ENCODE measurements around the gene ATF6. TPM values are rescaled to one million over a fixed set of nuclear protein-coding genes. Genes with fewer than 3 reads are reported as not detected.
"Not testable (repeated sequence)": the region's sequence is repeated elsewhere in the genome, so short reads cannot be mapped to it uniquely, and the experiment has no call there.

The ATF6 gene
- polyA plus RNA-seq, 2 donors = 2.5 to 6.5 TPM

GRCh38 chr1:161820914-161821313 lies 54.8 kb downstream of the ATF6 start:
- Histone ChIP-seq H3K4me1 (ENCODE audit: control insufficient read depth in 2 of 2, insufficient read depth in 2 of 2, low read length in 1 of 2) (no peaks in the 10 kb centered on the region), H3K36me3 (ENCODE audit: control insufficient read depth in 2 of 2, insufficient read depth in 2 of 2, low read length in 1 of 2) (peaks cover 3 to 6% of the 10 kb centered on the region in 2 donors), H3K9me3 (ENCODE audit: control insufficient read depth in 2 of 2, insufficient read depth in 1 of 2, low read depth in 1 of 2, low read length in 1 of 2) (no peaks in the 10 kb centered on the region), H3K27me3 (ENCODE audit: control insufficient read depth in 1 of 2, insufficient read depth in 2 of 2, low read length in 2 of 2) (no peaks in the 10 kb centered on the region), H3K27ac (ENCODE audit: low read depth in 2 of 2, low read length in 1 of 2) (no peak overlapping the region), H3K4me3 (ENCODE audit: low read depth in 1 of 2, low read length in 2 of 2) (no peak overlapping the region)
- 93 to 94% methylated on average over 5 of the region's 5 CpGs for WGBS, 2 donors

- Histone ChIP-seq H3K27me3 (ENCODE audit: control insufficient read depth in 1 of 2, insufficient read depth in 2 of 2, low read length in 2 of 2) (no peaks in the 10 kb centered on the region), H3K36me3 (ENCODE audit: control insufficient read depth in 2 of 2, insufficient read depth in 2 of 2, low read length in 1 of 2) (peaks cover 4 to 6% of the 10 kb centered on the region in 2 donors), H3K27ac (ENCODE audit: low read depth in 2 of 2, low read length in 1 of 2) (no peak overlapping the region), H3K4me3 (ENCODE audit: low read depth in 1 of 2, low read length in 2 of 2) (no peak overlapping the region), H3K4me1 (ENCODE audit: control insufficient read depth in 2 of 2, insufficient read depth in 2 of 2, low read length in 1 of 2) (no peaks in the 10 kb centered on the region), H3K9me3 (ENCODE audit: control insufficient read depth in 2 of 2, insufficient read depth in 1 of 2, low read depth in 1 of 2, low read length in 1 of 2) (no peaks in the 10 kb centered on the region)
- WGBS, 2 donors = 58 to 93% methylated on average over 1 of the region's 1 CpG
Measured at GRCh38 chr1:161824618-161825017, 58.5 kb downstream of the ATF6 start.

GRCh38 chr1:161825831-161826230 lies 59.7 kb downstream of the ATF6 start:
- Histone ChIP-seq H3K4me3 (ENCODE audit: low read depth in 1 of 2, low read length in 2 of 2) (no peak overlapping the region), H3K27me3 (ENCODE audit: control insufficient read depth in 1 of 2, insufficient read depth in 2 of 2, low read length in 2 of 2) (no peaks in the 10 kb centered on the region), H3K4me1 (ENCODE audit: control insufficient read depth in 2 of 2, insufficient read depth in 2 of 2, low read length in 1 of 2) (no peaks in the 10 kb centered on the region), H3K27ac (ENCODE audit: low read depth in 2 of 2, low read length in 1 of 2) (no peak overlapping the region), H3K9me3 (ENCODE audit: control insufficient read depth in 2 of 2, insufficient read depth in 1 of 2, low read depth in 1 of 2, low read length in 1 of 2) (no peaks in the 10 kb centered on the region), H3K36me3 (ENCODE audit: control insufficient read depth in 2 of 2, insufficient read depth in 2 of 2, low read length in 1 of 2) (peaks cover 4 to 6% of the 10 kb centered on the region in 2 donors)
- 99% methylated on average over 4 of the region's 4 CpGs for WGBS, 2 donors

GRCh38 chr1:161826478-161826877 lies 60.4 kb downstream of the ATF6 start:
- no peaks in the 10 kb centered on the region for H3K27me3 ChIP-seq (ENCODE audit: control insufficient read depth in 1 of 2, insufficient read depth in 2 of 2, low read length in 2 of 2)
- 90% methylated on average over 2 of the region's 2 CpGs for WGBS, 2 donors
- H3K4me1 ChIP-seq (ENCODE audit: control insufficient read depth in 2 of 2, insufficient read depth in 2 of 2, low read length in 1 of 2) = no peaks in the 10 kb centered on the region
- H3K27ac ChIP-seq (ENCODE audit: low read depth in 2 of 2, low read length in 1 of 2) = no peak overlapping the region
- H3K4me3 ChIP-seq (ENCODE audit: low read depth in 1 of 2, low read length in 2 of 2) = no peak overlapping the region
- peaks cover 2 to 3% of the 10 kb centered on the region in 2 donors for H3K36me3 ChIP-seq (ENCODE audit: control insufficient read depth in 2 of 2, insufficient read depth in 2 of 2, low read length in 1 of 2)
- H3K9me3 ChIP-seq (ENCODE audit: control insufficient read depth in 2 of 2, insufficient read depth in 1 of 2, low read depth in 1 of 2, low read length in 1 of 2) = no peaks in the 10 kb centered on the region

GRCh38 chr1:161827786-161828185 lies 61.7 kb downstream of the ATF6 start:
- no peaks in the 10 kb centered on the region for H3K4me1 ChIP-seq (ENCODE audit: control insufficient read depth in 2 of 2, insufficient read depth in 2 of 2, low read length in 1 of 2)
- 62 to 73% methylated on average over 2 of the region's 2 CpGs for WGBS, 2 donors
- H3K4me3 ChIP-seq (ENCODE audit: low read depth in 1 of 2, low read length in 2 of 2) = no peak overlapping the region
- no peaks in the 10 kb centered on the region for H3K27me3 ChIP-seq (ENCODE audit: control insufficient read depth in 1 of 2, insufficient read depth in 2 of 2, low read length in 2 of 2)
- H3K9me3 ChIP-seq (ENCODE audit: control insufficient read depth in 2 of 2, insufficient read depth in 1 of 2, low read depth in 1 of 2, low read length in 1 of 2) = no peaks in the 10 kb centered on the region
- H3K27ac ChIP-seq (ENCODE audit: low read depth in 2 of 2, low read length in 1 of 2) = no peak overlapping the region
- peaks cover 0 to 1% of the 10 kb centered on the region in 2 donors for H3K36me3 ChIP-seq (ENCODE audit: control insufficient read depth in 2 of 2, insufficient read depth in 2 of 2, low read length in 1 of 2)

- H3K9me3 ChIP-seq (ENCODE audit: control insufficient read depth in 2 of 2, insufficient read depth in 1 of 2, low read depth in 1 of 2, low read length in 1 of 2); H3K36me3 ChIP-seq (ENCODE audit: control insufficient read depth in 2 of 2, insufficient read depth in 2 of 2, low read length in 1 of 2); H3K4me1 ChIP-seq (ENCODE audit: control insufficient read depth in 2 of 2, insufficient read depth in 2 of 2, low read length in 1 of 2); H3K27ac ChIP-seq (ENCODE audit: low read depth in 2 of 2, low read length in 1 of 2); H3K4me3 ChIP-seq (ENCODE audit: low read depth in 1 of 2, low read length in 2 of 2); H3K27me3 ChIP-seq (ENCODE audit: control insufficient read depth in 1 of 2, insufficient read depth in 2 of 2, low read length in 2 of 2): not testable (repeated sequence)
- WGBS, 2 donors = 91 to 92% methylated on average over 10 of the region's 10 CpGs
Measured at GRCh38 chr1:161832299-161832907, 66.3 kb downstream of the ATF6 start.

- 87 to 91% methylated on average over 2 of the region's 2 CpGs for WGBS, 2 donors
- no peak overlapping the region for H3K4me3 ChIP-seq (ENCODE audit: low read depth in 1 of 2, low read length in 2 of 2)
- H3K27me3 ChIP-seq (ENCODE audit: control insufficient read depth in 1 of 2, insufficient read depth in 2 of 2, low read length in 2 of 2) = no peaks in the 10 kb centered on the region
- no peaks in the 10 kb centered on the region for H3K9me3 ChIP-seq (ENCODE audit: control insufficient read depth in 2 of 2, insufficient read depth in 1 of 2, low read depth in 1 of 2, low read length in 1 of 2)
- no peak overlapping the region for H3K27ac ChIP-seq (ENCODE audit: low read depth in 2 of 2, low read length in 1 of 2)
- H3K36me3 ChIP-seq (ENCODE audit: control insufficient read depth in 2 of 2, insufficient read depth in 2 of 2, low read length in 1 of 2) = no peaks in the 10 kb centered on the region
- no peaks in the 10 kb centered on the region for H3K4me1 ChIP-seq (ENCODE audit: control insufficient read depth in 2 of 2, insufficient read depth in 2 of 2, low read length in 1 of 2)
Measured at GRCh38 chr1:161834967-161835550, 68.9 kb downstream of the ATF6 start.

GRCh38 chr1:161836018-161836417 lies 69.9 kb downstream of the ATF6 start:
- Histone ChIP-seq H3K36me3 (ENCODE audit: control insufficient read depth in 2 of 2, insufficient read depth in 2 of 2, low read length in 1 of 2) (no peaks in the 10 kb centered on the region), H3K27ac (ENCODE audit: low read depth in 2 of 2, low read length in 1 of 2) (no peak overlapping the region), H3K9me3 (ENCODE audit: control insufficient read depth in 2 of 2, insufficient read depth in 1 of 2, low read depth in 1 of 2, low read length in 1 of 2) (no peaks in the 10 kb centered on the region), H3K4me1 (ENCODE audit: control insufficient read depth in 2 of 2, insufficient read depth in 2 of 2, low read length in 1 of 2) (no peaks in the 10 kb centered on the region), H3K4me3 (ENCODE audit: low read depth in 1 of 2, low read length in 2 of 2) (no peak overlapping the region), H3K27me3 (ENCODE audit: control insufficient read depth in 1 of 2, insufficient read depth in 2 of 2, low read length in 2 of 2) (no peaks in the 10 kb centered on the region)
- WGBS, 2 donors = 52 to 58% methylated on average over 5 of the region's 5 CpGs

GRCh38 chr1:161838362-161838761 lies 72.2 kb downstream of the ATF6 start:
- 86 to 87% methylated on average over 3 of the region's 3 CpGs for WGBS, 2 donors
- Histone ChIP-seq H3K27me3 (ENCODE audit: control insufficient read depth in 1 of 2, insufficient read depth in 2 of 2, low read length in 2 of 2) (no peaks in the 10 kb centered on the region), H3K4me1 (ENCODE audit: control insufficient read depth in 2 of 2, insufficient read depth in 2 of 2, low read length in 1 of 2) (no peaks in the 10 kb centered on the region), H3K4me3 (ENCODE audit: low read depth in 1 of 2, low read length in 2 of 2) (no peak overlapping the region), H3K9me3 (ENCODE audit: control insufficient read depth in 2 of 2, insufficient read depth in 1 of 2, low read depth in 1 of 2, low read length in 1 of 2) (no peaks in the 10 kb centered on the region), H3K27ac (ENCODE audit: low read depth in 2 of 2, low read length in 1 of 2) (no peak overlapping the region), H3K36me3 (ENCODE audit: control insufficient read depth in 2 of 2, insufficient read depth in 2 of 2, low read length in 1 of 2) (no peaks in the 10 kb centered on the region)

- H3K9me3 ChIP-seq (ENCODE audit: control insufficient read depth in 2 of 2, insufficient read depth in 1 of 2, low read depth in 1 of 2, low read length in 1 of 2) = no peaks in the 10 kb centered on the region
- H3K4me3 ChIP-seq (ENCODE audit: low read depth in 1 of 2, low read length in 2 of 2) = no peak overlapping the region
- H3K4me1 ChIP-seq (ENCODE audit: control insufficient read depth in 2 of 2, insufficient read depth in 2 of 2, low read length in 1 of 2) = no peaks in the 10 kb centered on the region
- no peaks in the 10 kb centered on the region for H3K36me3 ChIP-seq (ENCODE audit: control insufficient read depth in 2 of 2, insufficient read depth in 2 of 2, low read length in 1 of 2)
- H3K27me3 ChIP-seq (ENCODE audit: control insufficient read depth in 1 of 2, insufficient read depth in 2 of 2, low read length in 2 of 2) = no peaks in the 10 kb centered on the region
- H3K27ac ChIP-seq (ENCODE audit: low read depth in 2 of 2, low read length in 1 of 2) = no peak overlapping the region
Measured at GRCh38 chr1:161838885-161839284, 72.8 kb downstream of the ATF6 start.
